ENCODE measurements around the gene SLAIN2.
"Not testable (repeated sequence)": the region's sequence is repeated elsewhere in the genome, so short reads cannot be mapped to it uniquely, and the experiment has no call there.

Gene SLAIN2

GRCh38 chr4:48370260-48371134 lies 29.2 kb downstream of the SLAIN2 start:
- DNase-seq, result no peak

GRCh38 chr4:48372272-48372671 lies 30.9 kb downstream of the SLAIN2 start:
- no peak for DNase-seq

GRCh38 chr4:48375651-48376304 lies 34.4 kb downstream of the SLAIN2 start:
- no peak for DNase-seq

GRCh38 chr4:48379587-48380180 lies 38.4 kb downstream of the SLAIN2 start:
- no peak for DNase-seq

GRCh38 chr4:48380583-48381167 lies 39.3 kb downstream of the SLAIN2 start:
- no peak for DNase-seq

GRCh38 chr4:48388525-48389154 lies 47.3 kb downstream of the SLAIN2 start:
- no peak for DNase-seq

GRCh38 chr4:48396043-48396442 lies 54.7 kb downstream of the SLAIN2 start:
- no peak for DNase-seq

GRCh38 chr4:48400416-48400815 lies 59.1 kb downstream of the SLAIN2 start:
- no peak for DNase-seq

- DNase-seq, result no peak
Measured at GRCh38 chr4:48403358-48403757, 62.0 kb downstream of the SLAIN2 start.

GRCh38 chr4:48403779-48404178 lies 62.5 kb downstream of the SLAIN2 start:
- DNase-seq, result no peak

GRCh38 chr4:48405924-48406323 lies 64.6 kb downstream of the SLAIN2 start:
- DNase-seq, result no peak

GRCh38 chr4:48409203-48409602 lies 67.9 kb downstream of the SLAIN2 start:
- DNase-seq, result no peak

GRCh38 chr4:48410812-48411211 lies 69.5 kb downstream of the SLAIN2 start:
- no peak for DNase-seq

GRCh38 chr4:48420144-48420543 lies 78.8 kb downstream of the SLAIN2 start:
- DNase-seq, result no peak

GRCh38 chr4:48421101-48421500 lies 79.8 kb downstream of the SLAIN2 start:
- DNase-seq, result no peak

GRCh38 chr4:48428926-48429325 lies 87.6 kb downstream of the SLAIN2 start:
- no peak for DNase-seq

GRCh38 chr4:48429709-48430474 lies 88.6 kb downstream of the SLAIN2 start:
- no peak for DNase-seq

- DNase-seq, result no peak
Measured at GRCh38 chr4:48431401-48431800, 90.1 kb downstream of the SLAIN2 start.

GRCh38 chr4:48432017-48432416 lies 90.7 kb downstream of the SLAIN2 start:
- DNase-seq, result no peak

GRCh38 chr4:48436318-48436717 lies 95.0 kb downstream of the SLAIN2 start:
- no peak for DNase-seq

- DNase-seq, result no peak
Measured at GRCh38 chr4:48439988-48440387, 98.7 kb downstream of the SLAIN2 start.

- not testable (repeated sequence) for DNase-seq
Measured at GRCh38 chr4:48440914-48441313, 99.6 kb downstream of the SLAIN2 start.
